Neural progenitor cell (in vitro differentiated cells): ENCODE data around the gene SCYGR4.

Experiments
- CTCF ChIP-seq: fragments of 200-600 bp; sonication (generic); IDR thresholded peaks from 2 replicates; pipeline ENCODE4 v1.5.1; 2017; ENCODE audit warnings: antibody characterized with exemption, mild to moderate bottlenecking
- EZH2 ChIP-seq: fragments of 200-600 bp; sonication (generic); IDR thresholded peaks from 2 replicates; pipeline ENCODE4 v1.6.1; 2017; ENCODE audit warnings: antibody characterized with exemption, mild to moderate bottlenecking, moderate library complexity

- TF ChIP-seq CTCF (no peak), EZH2 (no peak)
Observed at GRCh38 chr2:227597998-227598397, 19.3 kb upstream of the SCYGR4 start.
